Measurements from ENCODE around the gene XRCC6.
"Not testable (repeated sequence)": the region's sequence is repeated elsewhere in the genome, so short reads cannot be mapped to it uniquely, and the experiment has no call there.

- TF ChIP-seq CTCF (CRISPR knock-in tag; IDR thresholded peaks at IDR 0.05); HMG20A (CRISPR knock-in tag; IDR thresholded peaks at IDR 0.05; ENCODE audit: borderline replicate concordance); POLR2A (IDR thresholded peaks at IDR 0.05; ENCODE audit: insufficient read depth in 1 of 2, low read depth in 2 of 2, low read length in 2 of 2); EP300 (IDR thresholded peaks at IDR 0.05; ENCODE audit: low read depth in 2 of 2, low read length in 2 of 2); EP300 (CRISPR knock-in tag; IDR thresholded peaks at IDR 0.05; ENCODE audit: borderline replicate concordance); KAT2B (IDR thresholded peaks at IDR 0.05; ENCODE audit: borderline replicate concordance, low read depth, low read length); FOXA1 (IDR thresholded peaks at IDR 0.05); FOXA1 (CRISPR knock-in tag; IDR thresholded peaks at IDR 0.05); EZH2 (conservative IDR thresholded peaks at IDR 0.05; ENCODE audit: low read depth, low read length); ZNF569 (CRISPR knock-in tag; IDR thresholded peaks at IDR 0.05; ENCODE audit: borderline replicate concordance); MIXL1 (CRISPR knock-in tag; IDR thresholded peaks at IDR 0.05): not testable (repeated sequence)
Measured at GRCh38 chr22:41637623-41638022, 16.5 kb downstream of the XRCC6 start.
